Muscle of leg (tissue), 11 donors: ENCODE data around the gene TMEM141. TPM values are rescaled to one million over a fixed set of nuclear protein-coding genes. Genes with fewer than 3 reads are reported as not detected.
A peak's percentile ranks its signal among the peaks of the same experiment; 100 is the strongest.
"Not testable (repeated sequence)": the region's sequence is repeated elsewhere in the genome, so short reads cannot be mapped to it uniquely, and the experiment has no call there.

Experiments used
- DNase-seq: peaks from one replicate; pipeline ENCODE4 v3.0.0; 2013
- H3K27ac ChIP-seq: one replicate; pipeline ENCODE4 v1.5.1; 2013; ENCODE audit warnings: mild to moderate bottlenecking, low read length, control low read depth
- H3K27me3 ChIP-seq: one replicate; pipeline ENCODE4 v1.6.1; 2013; ENCODE audit warnings: low read length; ENCODE audit not compliant: control insufficient read depth, insufficient read depth
- H3K36me3 ChIP-seq: one replicate; pipeline ENCODE4 v1.6.1; 2013; ENCODE audit warnings: low read length; ENCODE audit not compliant: control insufficient read depth, insufficient read depth
- H3K4me1 ChIP-seq: one replicate; pipeline ENCODE4 v1.6.1; 2013; ENCODE audit warnings: low read length; ENCODE audit not compliant: control insufficient read depth, insufficient read depth
- H3K4me3 ChIP-seq: one replicate; pipeline ENCODE4 v1.5.1; 2013; ENCODE audit warnings: low read length, control low read depth
- H3K9me3 ChIP-seq: replicated peaks from 2 replicates; pipeline ENCODE4 v1.6.1; 2013; ENCODE audit warnings: low read depth, low read length; ENCODE audit not compliant: control insufficient read depth
- WGBS: methylation state at CpG from one replicate; pipeline ENCODE4 v1.1.5; 2013; ENCODE audit warnings: missing lambda C conversion rate; ENCODE audit not compliant: insufficient coverage; 5-methylcytosine and 5-hydroxymethylcytosine counted together
- polyA plus RNA-seq, 8 donors: library from polyadenylated mRNA; unstranded; fragments of 120-200 nt; gene quantifications; one replicate each; pipeline versions ENCODE4 v1.2.1 to v1.2.3, GENCODE V29; 2013; ENCODE audit warnings: inconsistent platforms in 1 of 8, low replicate concordance in 1 of 8; ENCODE audit not compliant: insufficient read length in 8 of 8, insufficient read depth in 1 of 8
- total RNA-seq: library from RNA; stranded (reverse); fragments of 120-200 nt; gene quantifications from one replicate; pipeline ENCODE4 v1.2.4, GENCODE V29; 2013

TMEM141 gene
- total and polyA plus RNA-seq, 9 donors, result 34.2 to 53.2 (median 44.3) TPM

GRCh38 chr9:136803009-136803550 is 11.9 kb downstream of the TMEM141 start:
- H3K27me3 ChIP-seq, result peaks cover 46% of the 10 kb centered on the region
- H3K36me3 ChIP-seq, DNase-seq, H3K4me3 ChIP-seq, H3K27ac ChIP-seq, H3K9me3 ChIP-seq: not testable (repeated sequence)
- peaks cover 44% of the 10 kb centered on the region for H3K4me1 ChIP-seq
- 100% methylated on average over 2 of the region's 9 CpGs for WGBS

- Histone ChIP-seq H3K4me1 (peaks cover 43% of the 10 kb centered on the region), H3K4me3 (no peak overlapping the region), H3K27ac (no peak overlapping the region), H3K36me3 (no peaks in the 10 kb centered on the region), H3K9me3 (no peaks in the 10 kb centered on the region), H3K27me3 (peaks cover 38% of the 10 kb centered on the region)
- 90% methylated on average over 22 of the region's 22 CpGs for WGBS
- DNase-seq, result peak; percentile 10
These were observed 12.7 kb downstream of the TMEM141 start for GRCh38 chr9:136803551-136804508.

GRCh38 chr9:136804509-136805206 is 13.5 kb downstream of the TMEM141 start:
- Histone ChIP-seq H3K4me1 (peaks cover 43% of the 10 kb centered on the region), H3K4me3 (no peak overlapping the region), H3K36me3 (peaks cover 1% of the 10 kb centered on the region), H3K9me3 (no peaks in the 10 kb centered on the region), H3K27ac (no peak overlapping the region), H3K27me3 (peaks cover 30% of the 10 kb centered on the region)
- 87% methylated on average over 16 of the region's 20 CpGs for WGBS
- peak; percentile 53 for DNase-seq

GRCh38 chr9:136805207-136805740 is 14.1 kb downstream of the TMEM141 start:
- H3K4me1 ChIP-seq, result peaks cover 40% of the 10 kb centered on the region
- 84% methylated on average over 10 of the region's 12 CpGs for WGBS

GRCh38 chr9:136806067-136806466 is 14.9 kb downstream of the TMEM141 start:
- 94% methylated on average over 7 of the region's 10 CpGs for WGBS
- Histone ChIP-seq H3K27me3 (peaks cover 16% of the 10 kb centered on the region), H3K36me3 (peaks cover 9% of the 10 kb centered on the region), H3K27ac (no peak overlapping the region), H3K4me3 (no peak overlapping the region), H3K9me3 (no peaks in the 10 kb centered on the region), H3K4me1 (peaks cover 33% of the 10 kb centered on the region)
- peak; percentile 12 for DNase-seq

More at GRCh38 chr9:136805207-136805740, 14.1 kb downstream of the TMEM141 start:
- H3K27me3 ChIP-seq, result peaks cover 24% of the 10 kb centered on the region
- H3K4me3 ChIP-seq, result no peak overlapping the region
- DNase-seq, result no peak
- H3K9me3 ChIP-seq, result no peaks in the 10 kb centered on the region
- H3K36me3 ChIP-seq, result peaks cover 7% of the 10 kb centered on the region
- H3K27ac ChIP-seq, result no peak overlapping the region

GRCh38 chr9:136806631-136807201 is 15.6 kb downstream of the TMEM141 start:
- H3K27me3 ChIP-seq, result peaks cover 10% of the 10 kb centered on the region
- no peaks in the 10 kb centered on the region for H3K9me3 ChIP-seq
- H3K4me3 ChIP-seq, result peak overlapping the region; percentile 56
- no peak overlapping the region for H3K27ac ChIP-seq
- peaks cover 11% of the 10 kb centered on the region for H3K36me3 ChIP-seq
- peak; percentile 11 for DNase-seq
- 60% methylated on average over 25 of the region's 25 CpGs for WGBS
- H3K4me1 ChIP-seq, result peaks cover 33% of the 10 kb centered on the region

- Histone ChIP-seq H3K27ac (peak within 1 kb of the TSS; percentile 78), H3K4me1 (peaks cover 33% of the 10 kb centered on the region), H3K36me3 (peaks cover 14% of the 10 kb centered on the region), H3K27me3 (peaks cover 2% of the 10 kb centered on the region), H3K9me3 (no peaks in the 10 kb centered on the region), H3K4me3 (peak within 1 kb of the TSS; percentile 71)
- WGBS, result under 1% methylated on average over 92 of the region's 96 CpGs
- DNase-seq, result peak; percentile 90
These were observed 16.3 kb downstream of the TMEM141 start, which contains the start of gene RABL6 for GRCh38 chr9:136807281-136808074. Gene RABL6 (plus strand): TSS chr9:136807948. CDS start chr9:136808197, 249 bp downstream.

- peak; percentile 43 for DNase-seq
- peaks cover 17% of the 10 kb centered on the region for H3K36me3 ChIP-seq
- WGBS, result under 1% methylated on average over 93 of the region's 93 CpGs
- no peaks in the 10 kb centered on the region for H3K9me3 ChIP-seq
- peaks cover 33% of the 10 kb centered on the region for H3K4me1 ChIP-seq
- peak overlapping the region; percentile 51 for H3K27ac ChIP-seq
- H3K27me3 ChIP-seq, result no peaks in the 10 kb centered on the region
- peak overlapping the region; percentile 71 for H3K4me3 ChIP-seq
These were observed 17.1 kb downstream of the TMEM141 start for GRCh38 chr9:136808075-136808805.
